ENCODE measurements around the gene CTXN2.

CTXN2 gene

DNA sequence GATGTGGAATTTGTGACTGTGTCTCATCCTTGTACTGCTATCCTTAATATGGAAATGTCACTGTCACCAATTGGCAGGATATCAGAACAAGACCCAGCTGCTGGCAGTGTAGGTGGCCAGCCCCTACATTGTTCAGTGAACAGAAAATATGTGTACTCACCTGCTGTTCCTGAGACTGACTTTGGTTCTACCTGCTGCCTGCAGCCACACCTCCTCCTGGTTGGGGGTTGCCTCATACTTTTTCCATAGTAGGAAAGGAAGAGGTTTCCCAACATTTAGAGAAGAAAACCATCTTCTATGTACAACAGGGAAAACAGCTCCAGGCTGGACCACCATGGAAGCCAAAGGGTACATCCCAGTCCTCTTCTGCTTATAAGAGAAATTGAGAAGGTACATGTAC, 50.5 kb downstream of the CTXN2 start:
- H3K4me3 ChIP-seq (ENCODE audit: low read depth, low read length) = no peak overlapping the region
- TF ChIP-seq, protein P1, sequence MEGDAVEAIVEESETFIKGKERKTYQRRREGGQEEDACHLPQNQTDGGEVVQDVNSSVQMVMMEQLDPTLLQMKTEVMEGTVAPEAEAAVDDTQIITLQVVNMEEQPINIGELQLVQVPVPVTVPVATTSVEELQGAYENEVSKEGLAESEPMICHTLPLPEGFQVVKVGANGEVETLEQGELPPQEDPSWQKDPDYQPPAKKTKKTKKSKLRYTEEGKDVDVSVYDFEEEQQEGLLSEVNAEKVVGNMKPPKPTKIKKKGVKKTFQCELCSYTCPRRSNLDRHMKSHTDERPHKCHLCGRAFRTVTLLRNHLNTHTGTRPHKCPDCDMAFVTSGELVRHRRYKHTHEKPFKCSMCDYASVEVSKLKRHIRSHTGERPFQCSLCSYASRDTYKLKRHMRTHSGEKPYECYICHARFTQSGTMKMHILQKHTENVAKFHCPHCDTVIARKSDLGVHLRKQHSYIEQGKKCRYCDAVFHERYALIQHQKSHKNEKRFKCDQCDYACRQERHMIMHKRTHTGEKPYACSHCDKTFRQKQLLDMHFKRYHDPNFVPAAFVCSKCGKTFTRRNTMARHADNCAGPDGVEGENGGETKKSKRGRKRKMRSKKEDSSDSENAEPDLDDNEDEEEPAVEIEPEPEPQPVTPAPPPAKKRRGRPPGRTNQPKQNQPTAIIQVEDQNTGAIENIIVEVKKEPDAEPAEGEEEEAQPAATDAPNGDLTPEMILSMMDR (IDR thresholded peaks at IDR 0.05; ENCODE audit: control insufficient read depth, extremely low read depth, insufficient read depth) = no peak
- DNase-seq (ENCODE audit: low read depth) = no peak

DNA sequence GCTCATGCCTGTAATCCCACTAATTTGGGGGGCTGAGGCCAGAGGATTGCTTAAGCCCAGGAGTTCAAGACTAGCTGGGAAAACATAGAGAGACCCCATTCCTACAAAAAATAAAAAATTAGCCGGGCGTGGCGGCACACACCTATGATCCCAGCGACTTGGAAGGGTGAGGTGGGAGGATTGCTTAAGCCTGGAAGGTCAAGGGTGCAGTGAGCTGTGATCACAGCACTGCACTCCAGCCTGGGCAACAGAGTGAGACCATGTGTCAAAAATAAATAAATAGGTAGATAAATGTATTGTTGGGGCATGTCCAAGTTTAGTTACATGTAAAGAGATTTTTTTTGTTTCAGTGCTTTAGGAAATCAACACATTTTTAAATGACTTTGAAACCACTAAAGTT, 51.1 kb downstream of the CTXN2 start:
- TF ChIP-seq, protein P1 (IDR thresholded peaks at IDR 0.05; ENCODE audit: control insufficient read depth, extremely low read depth, insufficient read depth) = no peak
- no peak for DNase-seq (ENCODE audit: low read depth)
- no peak overlapping the region for H3K4me3 ChIP-seq (ENCODE audit: low read depth, low read length)

GRCh38 chr15:48244921-48245320, 53.5 kb downstream of the CTXN2 start:
- H3K4me3 ChIP-seq (ENCODE audit: low read depth, low read length) = no peak overlapping the region
- TF ChIP-seq, protein P1 (IDR thresholded peaks at IDR 0.05; ENCODE audit: control insufficient read depth, extremely low read depth, insufficient read depth) = no peak
- DNase-seq (ENCODE audit: low read depth) = no peak

DNA sequence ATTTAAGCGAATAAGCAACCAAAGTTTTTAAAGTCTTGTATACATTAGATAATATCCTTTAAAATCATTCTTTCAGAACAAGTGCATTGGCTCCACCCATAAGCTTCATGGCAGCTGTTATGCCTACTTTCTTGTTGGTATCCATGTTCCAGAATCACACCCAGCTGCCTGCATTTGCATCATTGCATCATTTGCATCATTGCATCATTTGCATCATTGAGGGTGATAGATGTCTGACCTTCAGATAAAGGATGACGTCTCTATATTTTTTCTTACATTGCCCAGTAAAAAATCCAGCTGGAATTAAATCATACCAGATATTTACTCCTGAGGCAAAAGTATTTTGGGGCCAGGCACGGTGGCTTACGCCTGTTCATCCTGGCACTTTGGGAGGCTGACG, 56.9 kb downstream of the CTXN2 start:
- H3K4me3 ChIP-seq (ENCODE audit: low read depth, low read length) = no peak overlapping the region
- no peak for DNase-seq (ENCODE audit: low read depth)
- TF ChIP-seq, protein P1 (IDR thresholded peaks at IDR 0.05; ENCODE audit: control insufficient read depth, extremely low read depth, insufficient read depth) = no peak

DNA sequence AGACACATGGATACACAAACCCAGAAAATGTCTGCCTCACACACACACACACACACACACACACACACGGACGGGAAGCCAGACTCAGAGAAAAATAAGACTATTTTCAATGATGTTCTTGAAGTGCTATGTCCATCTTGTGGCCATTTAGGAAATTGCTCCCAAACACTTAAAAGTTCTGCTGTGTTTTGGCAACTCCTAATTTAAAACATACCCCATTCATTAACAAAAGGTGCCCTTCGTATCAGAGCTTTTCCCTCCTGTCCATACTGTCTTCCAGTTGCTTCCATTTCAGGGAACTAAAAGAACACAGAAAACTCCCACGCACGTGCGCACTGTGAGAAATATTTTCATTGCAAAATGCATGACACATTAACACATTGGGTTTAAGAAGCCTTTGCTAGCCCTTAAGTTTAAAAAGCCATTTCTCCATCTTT, 59.2 kb downstream of the CTXN2 start:
- TF ChIP-seq, protein P1 (IDR thresholded peaks at IDR 0.05; ENCODE audit: control insufficient read depth, extremely low read depth, insufficient read depth) = peak; percentile 72
- DNase-seq (ENCODE audit: low read depth) = peak; percentile 62
- H3K4me3 ChIP-seq (ENCODE audit: low read depth, low read length) = no peak overlapping the region

- TF ChIP-seq, protein P1 (IDR thresholded peaks at IDR 0.05; ENCODE audit: control insufficient read depth, extremely low read depth, insufficient read depth) = no peak
- no peak for DNase-seq (ENCODE audit: low read depth)
Measured at GRCh38 chr15:48253172-48253571, 61.7 kb downstream of the CTXN2 start.

More at GRCh38 chr15:48253172-48253571, 61.7 kb downstream of the CTXN2 start:
- H3K4me3 ChIP-seq (ENCODE audit: low read depth, low read length) = no peak overlapping the region

All from LNCaP clone FGC (cell line).